ENCODE data around the gene FDPS. TPM values are rescaled to one million over a fixed set of nuclear protein-coding genes. Genes with fewer than 3 reads are reported as not detected.
A peak's percentile ranks its signal among the peaks of the same experiment; 100 is the strongest.

Gene FDPS
- total RNA-seq, 1 experiment from 2014 or later, result 264 TPM

GRCh38 chr1:155268630-155269029 lies 40.0 kb upstream of the FDPS start:
- BruUV-seq (replicated peaks), result no TSS peak
- H3K4me1 Mint-ChIP-seq (ENCODE audit: insufficient read depth, unreplicated experiment), result peaks cover 14% of the 10 kb centered on the region
- no peaks in the 10 kb centered on the region for H3K27me3 Mint-ChIP-seq (ENCODE audit: insufficient read depth, unreplicated experiment)
- H3K27ac Mint-ChIP-seq (ENCODE audit: low read depth, unreplicated experiment), result no peak overlapping the region
- intact Hi-C loops (cut with micrococcal nuclease), result no loop called here
- no peak for TF ChIP-seq CTCF (IDR thresholded peaks at IDR 0.05; ENCODE audit: unreplicated experiment)
- POLR2A ChIA-PET, result interaction anchor here (0.6 to 0.7 kb wide), 2 partner anchors 134 to 674 kb away, joined by 3 read pairs; no protein-coding TSS in a partner anchor
- no peak overlapping the region for H3K4me3 Mint-ChIP-seq (ENCODE audit: unreplicated experiment)
- DNase-seq (ENCODE audit: unreplicated experiment), result no peak
- CTCF ChIA-PET, result interaction anchor here (0.6 to 14.5 kb wide), 2 partner anchors 17 to 93 kb away, joined by 3 to 238 read pairs; partner anchors contain the start of gene ENTREP3
- peaks cover 89% of the 10 kb centered on the region for H3K36me3 Mint-ChIP-seq (ENCODE audit: insufficient read depth, unreplicated experiment)
- H3K9me3 Mint-ChIP-seq (ENCODE audit: unreplicated experiment), result no peaks in the 10 kb centered on the region

GRCh38 chr1:155269381-155269780 lies 39.3 kb upstream of the FDPS start:
- peaks cover 14% of the 10 kb centered on the region for H3K4me1 Mint-ChIP-seq (ENCODE audit: insufficient read depth, unreplicated experiment)
- intact Hi-C loops (cut with micrococcal nuclease), result no loop called here
- no peak overlapping the region for H3K27ac Mint-ChIP-seq (ENCODE audit: low read depth, unreplicated experiment)
- no peaks in the 10 kb centered on the region for H3K9me3 Mint-ChIP-seq (ENCODE audit: unreplicated experiment)
- peaks cover 81% of the 10 kb centered on the region for H3K36me3 Mint-ChIP-seq (ENCODE audit: insufficient read depth, unreplicated experiment)
- POLR2A ChIA-PET, result interaction anchor here (0.6 to 0.9 kb wide), 3 partner anchors 9 to 712 kb away, joined by 3 to 4 read pairs (median 3); no protein-coding TSS in a partner anchor
- TF ChIP-seq CTCF (IDR thresholded peaks at IDR 0.05; ENCODE audit: unreplicated experiment), result no peak
- no TSS peak for BruUV-seq (replicated peaks)
- no peak overlapping the region for H3K4me3 Mint-ChIP-seq (ENCODE audit: unreplicated experiment)
- no peaks in the 10 kb centered on the region for H3K27me3 Mint-ChIP-seq (ENCODE audit: insufficient read depth, unreplicated experiment)
- no peak for DNase-seq (ENCODE audit: unreplicated experiment)
- CTCF ChIA-PET, result interaction anchor here (0.5 to 14.5 kb wide), 3 partner anchors 9 to 94 kb away, joined by 3 to 238 read pairs (median 4); partner anchors contain the start of gene ENTREP3

- Mint-ChIP-seq H3K4me3 (ENCODE audit: unreplicated experiment) (peak overlapping the region; percentile 85), H3K9me3 (ENCODE audit: unreplicated experiment) (no peaks in the 10 kb centered on the region), H3K36me3 (ENCODE audit: insufficient read depth, unreplicated experiment) (peaks cover 55% of the 10 kb centered on the region), H3K27me3 (ENCODE audit: insufficient read depth, unreplicated experiment) (no peaks in the 10 kb centered on the region), H3K27ac (ENCODE audit: low read depth, unreplicated experiment) (peak overlapping the region; percentile 29), H3K4me1 (ENCODE audit: insufficient read depth, unreplicated experiment) (peaks cover 14% of the 10 kb centered on the region)
- ChIA-PET CTCF (interaction anchor here (0.6 to 14.5 kb wide), 8 partner anchors 11 to 841 kb away, joined by 3 to 238 read pairs (median 4); partner anchors contain the start of genes ENTREP3 and SCAMP3), POLR2A (interaction anchor here (0.6 to 5.6 kb wide), 26 partner anchors 10 to 1010 kb away, joined by 3 to 98 read pairs (median 4); partner anchors contain the start of genes ENTREP3, FDPS, RUSC1 and SCAMP3)
- TSS peak; percentile 54 for BruUV-seq (replicated peaks)
- peak; percentile 56 for DNase-seq (ENCODE audit: unreplicated experiment)
- intact Hi-C loops (cut with micrococcal nuclease), result no loop called here
- TF ChIP-seq CTCF (IDR thresholded peaks at IDR 0.05; ENCODE audit: unreplicated experiment), result no peak
These were observed 36.0 kb upstream of the FDPS start for GRCh38 chr1:155272466-155273342.
